ENCODE measurements around the gene STAC3.

GRCh38 chr12:57237596-57237931 is 13.4 kb downstream of the STAC3 start:
- no peak for TF ChIP-seq POLR2AphosphoS5 (IDR thresholded peaks at IDR 0.05; ENCODE audit: low read depth, low read length)
- TF ChIP-seq POLR2A (IDR thresholded peaks at IDR 0.05; ENCODE audit: low read depth, low read length), result no peak
- no peak for TF ChIP-seq TAF1 (IDR thresholded peaks at IDR 0.05; ENCODE audit: low read depth, low read length)
- no peak for TF ChIP-seq SPI1 (IDR thresholded peaks at IDR 0.05; ENCODE audit: low read depth, low read length)
